ENCODE measurements around the gene PARK7.
A peak's percentile ranks its signal among the peaks of the same experiment; 100 is the strongest.

Gene PARK7

DNA sequence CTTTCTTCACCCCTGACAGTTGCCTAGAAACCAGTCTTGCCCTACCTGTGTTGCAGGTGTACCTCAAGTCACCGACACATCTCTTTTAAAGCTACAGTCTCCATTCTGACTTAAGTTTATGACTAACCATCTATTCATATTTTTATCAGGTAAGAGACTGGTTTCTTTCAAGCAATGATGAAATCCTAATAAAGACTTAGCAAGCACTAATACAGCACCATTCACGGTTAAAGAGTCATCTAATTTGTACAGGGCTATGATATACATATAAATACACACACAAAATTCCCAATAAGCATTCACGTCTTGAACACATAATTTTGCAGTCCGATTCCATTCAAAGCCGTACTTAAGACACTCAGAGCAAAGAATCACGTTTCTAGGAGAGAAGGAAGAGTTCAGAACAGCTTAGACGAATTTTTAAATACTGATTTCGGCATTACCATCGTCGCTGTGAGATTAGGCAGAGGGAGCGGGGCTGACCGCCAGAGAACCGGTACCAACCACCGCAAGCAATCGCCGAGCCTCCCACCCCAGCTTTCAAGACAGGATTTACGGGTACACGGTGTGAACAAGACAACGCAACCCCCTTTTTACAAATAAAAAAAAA, 63.7 kb downstream of the PARK7 start:
- peak in 2 of 3 experiments; percentile 16 to 67 for DNase-seq

DNA sequence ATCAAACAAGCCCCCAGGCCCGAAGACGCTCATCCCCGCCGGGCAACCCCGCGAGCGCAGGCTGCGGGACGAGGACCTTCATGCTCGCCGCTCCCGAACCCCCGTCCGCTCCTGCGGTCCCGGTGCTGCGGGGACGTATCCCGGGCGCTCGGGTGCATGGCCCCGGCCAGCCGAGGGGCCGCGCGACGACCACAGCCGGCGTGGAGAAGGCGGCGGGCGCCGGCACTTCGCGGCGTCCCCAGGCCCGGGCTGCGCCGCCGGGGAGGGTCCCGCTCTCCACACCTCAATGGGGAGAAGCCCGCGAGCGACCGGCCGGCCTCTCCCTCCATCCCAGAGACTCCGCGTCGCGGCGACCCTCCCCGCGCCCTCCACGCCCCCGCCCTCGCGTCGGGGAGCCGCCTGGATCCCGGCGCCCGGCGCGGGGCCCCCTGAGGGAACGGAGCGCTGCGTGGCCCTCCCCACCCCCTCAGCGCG, 64.2 kb downstream of the PARK7 start:
- DNase-seq = no peak

DNA sequence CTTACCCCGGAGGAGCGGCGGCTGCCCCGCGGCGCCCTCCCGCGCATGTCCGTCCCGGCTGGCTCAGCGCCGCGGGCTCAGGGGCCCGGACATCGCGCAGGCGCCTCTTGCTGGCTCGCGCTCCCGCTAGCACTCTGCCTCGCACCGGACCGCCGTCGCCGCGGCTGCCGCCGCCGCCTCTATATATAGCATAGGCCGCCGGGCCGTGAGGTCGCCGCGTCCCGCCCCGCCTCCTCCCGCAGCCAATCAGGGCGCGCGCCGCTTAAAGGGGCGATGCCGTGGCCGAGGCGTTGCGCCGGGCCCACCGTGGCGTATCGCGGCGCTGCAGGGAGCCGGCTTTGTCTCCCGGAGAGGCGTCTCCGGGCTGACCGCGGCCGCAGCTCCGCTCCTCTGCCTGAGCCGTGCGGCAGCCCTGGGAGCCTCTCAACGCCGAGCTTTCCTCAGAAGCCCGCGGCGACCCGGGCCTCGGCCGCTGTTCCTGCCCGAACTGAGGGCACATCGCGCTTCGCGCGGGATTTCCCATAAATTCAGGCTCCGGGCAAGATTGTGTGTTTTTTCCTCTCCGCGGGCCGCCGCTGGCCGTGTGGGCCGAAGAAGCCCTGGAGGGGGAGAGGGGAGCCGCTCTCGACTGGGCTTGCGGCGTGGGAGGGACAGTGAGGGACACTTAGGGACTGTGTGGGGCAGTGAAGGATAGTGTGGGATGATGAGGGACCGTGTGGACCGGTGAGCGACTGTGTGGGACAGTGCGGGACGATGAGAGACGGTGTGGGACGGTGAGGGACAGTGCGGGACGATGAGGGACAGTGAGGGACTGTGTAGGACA, 64.9 kb downstream of the PARK7 start, which contains the start of gene ERRFI1:
TSS of gene ERRFI1 (minus strand) at position 157 of the 823 bp plus-strand sequence. CDS start 10,690 bp downstream, outside the sequence.
- peak; percentile 95 to 96 (median 96) for DNase-seq

DNA sequence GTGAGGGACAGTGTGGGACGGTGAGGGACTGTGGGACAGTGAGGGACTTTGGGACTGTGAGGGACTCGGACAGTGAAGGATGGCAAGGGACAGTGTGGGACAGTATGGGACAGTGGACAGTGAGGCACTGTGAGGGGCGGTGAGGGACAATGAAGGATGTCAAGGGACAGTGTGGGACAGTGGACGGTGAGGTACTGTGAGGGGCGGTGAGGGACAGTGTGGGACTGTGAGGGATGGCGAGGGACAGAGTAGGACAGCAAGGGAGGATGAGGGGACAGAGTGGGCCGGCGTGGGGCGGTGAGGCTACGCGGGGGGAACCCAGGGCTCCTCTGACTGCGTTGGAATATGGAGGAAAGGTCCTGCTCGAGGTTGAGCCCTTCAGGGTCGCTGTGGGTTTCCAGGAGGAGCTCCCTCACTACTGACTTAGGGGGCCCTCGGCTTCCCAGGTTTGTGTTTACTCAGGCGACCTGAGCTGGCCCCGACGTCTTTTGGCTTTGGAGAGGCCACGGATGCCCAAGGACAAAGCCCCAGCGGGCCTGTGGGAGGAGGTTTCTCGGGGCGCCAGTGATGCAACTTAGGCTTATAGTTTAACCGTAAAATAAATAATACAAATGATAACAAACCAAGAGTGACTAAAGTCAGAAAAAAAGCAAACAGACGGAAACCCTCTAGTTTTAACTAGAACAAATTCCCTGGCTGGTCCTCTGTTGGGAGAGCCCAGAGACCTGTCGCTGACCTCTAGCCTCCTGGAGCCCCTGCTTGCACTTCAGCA, 65.7 kb downstream of the PARK7 start:
- DNase-seq = no peak

DNA sequence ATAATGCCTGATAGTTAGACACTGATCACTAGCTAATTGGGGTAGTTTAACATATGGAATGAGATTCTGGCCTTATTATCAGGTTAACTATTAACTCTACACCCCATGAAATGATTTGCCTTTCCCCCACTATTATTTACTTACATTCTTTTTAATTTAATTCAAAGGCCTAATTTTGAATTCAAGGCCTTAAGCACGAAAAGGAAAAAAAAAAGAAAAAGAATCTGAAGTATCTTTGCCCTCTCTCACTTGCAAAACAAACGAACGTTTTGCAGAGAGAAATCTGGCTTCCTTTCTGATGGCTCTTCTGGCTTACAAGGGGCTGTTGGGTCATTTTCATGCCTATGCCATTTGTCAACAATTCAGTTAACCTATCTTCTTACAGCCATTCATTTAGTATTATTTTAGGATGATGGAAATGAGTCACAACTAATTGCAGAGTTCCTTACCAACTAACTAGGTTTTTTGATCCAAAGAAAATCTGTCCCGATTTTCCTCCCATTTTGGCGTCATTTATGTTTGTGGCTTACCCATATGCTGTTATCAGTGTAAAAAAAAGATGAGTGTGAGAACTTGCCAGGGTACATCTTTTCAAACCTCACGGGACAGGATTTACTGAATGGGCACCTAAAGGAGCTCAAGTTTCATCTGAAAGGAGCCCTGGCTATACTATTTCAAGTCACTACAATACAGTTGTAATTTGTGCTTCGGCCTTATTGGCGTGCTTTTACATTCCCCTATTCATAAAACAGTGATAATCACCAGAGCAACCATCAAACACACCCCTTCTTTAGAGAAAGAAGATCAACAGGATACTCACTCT, 66.4 kb downstream of the PARK7 start:
- peak in 2 of 3 experiments; percentile 22 to 32 for DNase-seq

DNA sequence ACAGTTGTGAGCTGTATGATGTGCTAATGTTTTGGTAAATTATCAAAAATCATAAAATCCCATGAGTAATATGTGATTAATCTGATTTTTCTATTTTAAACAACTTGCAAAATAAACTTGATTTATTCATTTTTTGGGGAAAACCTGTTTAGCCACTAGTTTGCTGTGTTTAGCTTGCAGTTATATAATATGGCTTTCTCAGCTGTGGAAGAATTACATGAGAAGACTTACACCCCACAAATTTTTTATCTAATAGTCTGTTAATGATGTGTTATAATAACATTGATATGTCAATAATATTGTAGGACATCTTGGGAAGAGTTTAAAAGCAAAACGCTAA, 67.0 kb downstream of the PARK7 start:
- DNase-seq = no peak

DNA sequence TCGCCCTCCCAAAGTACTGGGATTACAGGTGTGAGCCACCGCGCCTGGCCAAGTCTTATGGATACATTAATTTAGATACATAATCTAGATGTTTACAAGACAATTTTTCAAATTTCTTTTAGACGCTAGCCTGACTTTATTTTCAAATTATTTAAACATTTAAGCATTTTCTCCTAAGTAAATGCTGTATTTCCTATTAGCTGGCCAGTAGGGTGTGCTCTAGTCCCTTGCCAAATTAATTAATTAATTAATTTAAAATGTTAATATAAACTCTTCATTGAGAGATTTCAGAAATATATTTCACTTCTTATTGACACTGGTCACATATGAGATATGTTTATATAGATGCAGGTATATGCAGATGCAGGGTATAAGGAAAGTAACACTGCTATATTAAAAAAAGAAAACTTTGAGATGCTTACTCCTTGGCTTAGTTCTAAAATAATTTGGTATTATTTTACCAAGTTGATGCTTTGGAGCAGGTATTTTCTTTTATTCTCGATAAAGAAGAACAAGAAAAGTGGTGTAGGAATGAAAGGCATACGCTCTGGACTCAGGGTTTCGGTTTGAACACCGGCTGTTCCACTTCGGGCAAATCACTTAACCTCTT, 69.8 kb downstream of the PARK7 start:
- DNase-seq = peak; percentile 11 to 55 (median 41)

DNA sequence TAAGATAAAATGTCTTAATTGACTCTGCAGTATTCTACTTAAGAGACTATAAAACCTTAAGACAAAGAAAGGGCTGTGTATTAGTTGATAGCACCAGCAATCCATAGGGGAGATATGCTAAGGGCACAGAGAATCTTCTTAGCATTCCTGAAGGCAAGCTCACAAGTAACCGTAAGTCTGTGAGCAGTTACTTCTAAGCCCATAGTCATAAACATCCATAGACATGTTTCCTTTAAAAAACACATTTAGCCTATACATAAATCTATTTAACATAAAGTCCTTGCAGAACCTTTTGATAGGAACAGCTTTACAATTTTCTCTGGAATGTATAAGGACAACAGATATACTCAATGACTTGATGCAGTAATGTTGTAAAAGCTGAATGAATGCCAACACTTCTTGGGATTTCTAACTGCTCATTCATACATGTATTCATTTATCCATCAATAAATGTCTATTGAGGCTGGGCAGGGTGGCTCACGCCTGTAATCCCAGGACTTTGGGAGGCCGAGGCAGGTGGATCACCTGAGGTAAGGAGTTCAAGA, 70.9 kb downstream of the PARK7 start:
- no peak for DNase-seq

DNA sequence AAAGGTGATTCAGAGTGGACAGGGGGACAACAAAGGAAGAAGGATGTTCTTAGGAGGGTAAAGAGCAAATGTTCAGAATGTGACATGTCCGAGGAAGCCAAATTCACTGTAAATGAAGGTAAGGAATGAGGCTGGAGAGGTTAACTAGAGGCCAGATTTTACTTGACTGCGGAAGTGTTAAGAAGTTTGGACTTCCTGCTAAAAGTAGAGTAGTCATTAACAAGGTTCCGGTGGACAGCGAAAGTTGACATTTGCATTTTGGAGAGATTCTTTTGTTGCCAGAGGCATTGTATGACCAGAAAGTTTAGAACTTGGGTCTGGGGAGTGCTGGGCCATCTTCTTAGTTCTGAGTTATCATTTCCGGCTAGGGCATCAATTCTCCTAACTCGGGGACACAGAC, 71.8 kb downstream of the PARK7 start:
- no peak for DNase-seq
